GM21825 (cell line): ENCODE data around the gene GPRIN2.
"Not testable (repeated sequence)": the region's sequence is repeated elsewhere in the genome, so short reads cannot be mapped to it uniquely, and the experiment has no call there.

ENCODE experiments used
- ATAC-seq: cut with Tn5 transposase; IDR thresholded peaks from one replicate; pipeline ENCODE4 v1.9.1; 2021; ENCODE audit warnings: mild to moderate bottlenecking, moderate library complexity; ENCODE audit not compliant: unreplicated experiment

The GPRIN2 gene

GRCh38 chr10:46570655-46571054 is 14.2 kb upstream of the GPRIN2 start:
- ATAC-seq, result not testable (repeated sequence)

GRCh38 chr10:46567151-46567550 is 10.7 kb upstream of the GPRIN2 start:
- not testable (repeated sequence) for ATAC-seq

GRCh38 chr10:46565591-46566332 is 9.3 kb upstream of the GPRIN2 start:
- peak; percentile 75 for ATAC-seq

DNA sequence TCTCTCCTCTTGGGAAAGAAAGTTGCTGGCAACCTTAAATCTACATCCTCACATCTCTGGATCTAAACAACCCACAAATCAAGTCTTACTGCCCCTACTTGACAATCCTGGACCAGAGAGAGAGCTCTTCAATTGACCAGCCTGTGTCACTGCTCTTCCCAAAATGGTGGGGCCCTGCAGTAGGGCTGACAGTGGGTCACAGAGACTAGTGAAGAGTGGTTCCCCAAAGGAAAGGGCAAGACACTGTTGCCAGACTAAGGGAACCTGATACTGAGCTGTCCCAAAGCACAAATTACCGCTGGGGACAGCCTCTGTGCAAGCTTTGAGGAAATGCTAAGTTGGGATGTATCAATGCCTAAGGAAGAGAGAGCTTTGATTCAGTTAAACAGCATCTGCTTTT is 4.5 kb upstream of the GPRIN2 start:
- ATAC-seq, result no peak

GRCh38 chr10:46560381-46560780 is 3.9 kb upstream of the GPRIN2 start:
- ATAC-seq, result no peak

- ATAC-seq, result no peak
Observed at GRCh38 chr10:46559231-46559671, 2.8 kb upstream of the GPRIN2 start.

DNA sequence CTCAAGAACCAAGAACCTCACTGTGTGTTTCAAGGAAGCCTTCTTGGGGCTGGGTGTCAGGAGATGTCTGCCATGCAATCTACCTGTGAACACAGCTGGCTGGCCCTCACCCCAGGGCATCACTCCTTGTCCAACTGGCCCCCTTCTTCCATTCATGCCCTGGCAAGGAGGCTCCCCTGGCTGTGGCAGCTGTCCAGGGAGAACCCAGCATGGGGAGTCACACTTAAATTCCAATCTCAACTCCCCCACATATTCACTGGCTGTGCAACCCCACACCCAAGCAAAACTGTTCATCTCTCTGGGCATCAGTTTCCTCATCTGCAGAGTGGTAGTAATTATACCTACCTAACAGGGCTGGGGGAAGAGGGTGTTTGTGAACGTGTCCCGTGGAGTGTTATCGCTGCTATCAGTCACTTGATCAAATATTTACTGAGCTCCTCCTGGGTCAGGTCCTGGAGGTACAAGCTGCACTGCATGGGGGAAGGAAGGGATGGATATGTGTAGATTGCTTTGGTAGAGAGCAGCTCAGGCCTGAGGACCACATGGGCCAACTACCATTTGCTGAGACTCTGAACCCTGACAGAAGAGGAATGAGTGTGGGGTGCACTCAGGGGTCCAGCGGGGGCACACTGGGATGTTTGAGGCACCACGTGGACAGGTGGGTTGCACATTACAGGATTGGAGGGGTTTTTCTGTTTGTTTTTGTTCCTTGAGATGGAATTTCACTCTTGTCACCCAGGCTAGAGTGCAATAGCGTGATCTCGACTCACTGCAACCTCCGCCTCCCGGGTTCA is 2.1 kb upstream of the GPRIN2 start:
- ATAC-seq, result no peak

DNA sequence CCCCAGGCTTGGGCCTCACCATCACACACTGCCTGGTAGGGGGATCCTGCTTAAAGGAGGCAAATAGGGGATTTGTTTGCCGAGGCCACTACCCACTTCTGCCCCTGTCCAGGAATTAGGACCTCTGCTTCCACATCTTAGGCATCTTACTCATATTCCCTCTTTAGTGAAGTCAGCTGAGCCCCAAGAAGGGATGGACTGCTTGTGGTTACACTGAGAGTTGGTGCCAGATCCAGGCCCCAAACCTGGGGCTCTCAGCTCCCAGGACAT is 1.6 kb upstream of the GPRIN2 start:
- ATAC-seq, result no peak

GRCh38 chr10:46557319-46558121 is 1.1 kb upstream of the GPRIN2 start:
- ATAC-seq, result no peak

DNA sequence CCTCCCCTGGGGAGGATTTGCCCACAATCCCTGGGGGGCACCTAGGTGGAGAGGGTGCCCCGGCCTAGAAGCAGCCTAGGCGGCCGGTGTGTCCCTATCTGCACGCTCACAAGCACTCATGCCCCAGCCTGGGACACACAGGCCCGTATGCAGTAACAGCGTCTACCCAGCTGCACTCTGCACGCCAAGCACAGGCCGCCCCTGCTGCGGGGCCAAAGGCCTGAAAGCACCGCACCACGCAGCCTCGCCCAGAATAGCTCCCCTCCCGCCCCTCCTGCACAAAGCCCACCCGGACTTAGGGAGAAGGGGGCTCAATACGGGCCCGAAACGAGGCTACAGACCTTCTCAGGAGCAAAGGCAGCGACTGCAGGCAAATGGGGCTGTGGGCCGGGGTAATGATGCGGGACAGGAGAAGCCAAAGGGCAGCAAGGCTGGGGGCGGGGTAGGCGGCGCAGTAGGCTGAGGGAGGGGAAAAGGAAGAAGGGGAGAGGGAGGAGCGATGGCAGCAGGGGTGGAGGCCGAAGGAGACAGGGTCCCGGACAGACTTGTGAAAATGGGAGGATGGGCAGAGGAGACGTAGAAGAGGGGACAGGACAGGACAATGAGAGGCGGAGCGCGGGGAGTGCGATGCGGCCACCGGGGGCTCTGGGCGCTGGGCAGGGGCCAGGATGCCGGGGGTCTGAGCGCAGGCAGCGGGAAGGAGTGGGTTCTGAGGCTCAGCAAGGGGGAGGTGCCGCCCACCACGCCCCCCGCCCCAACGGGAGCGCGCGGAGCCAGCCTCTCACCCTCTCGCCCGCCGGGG is 544 bp downstream of the GPRIN2 start:
- no peak for ATAC-seq

GRCh38 chr10:46555366-46555712 is 1.1 kb downstream of the GPRIN2 start:
- ATAC-seq, result no peak

GRCh38 chr10:46554166-46554781 is 2.2 kb downstream of the GPRIN2 start:
- ATAC-seq, result no peak

GRCh38 chr10:46553238-46554049 is 3.0 kb downstream of the GPRIN2 start:
- no peak for ATAC-seq

GRCh38 chr10:46552526-46553237 is 3.8 kb downstream of the GPRIN2 start:
- no peak for ATAC-seq

DNA sequence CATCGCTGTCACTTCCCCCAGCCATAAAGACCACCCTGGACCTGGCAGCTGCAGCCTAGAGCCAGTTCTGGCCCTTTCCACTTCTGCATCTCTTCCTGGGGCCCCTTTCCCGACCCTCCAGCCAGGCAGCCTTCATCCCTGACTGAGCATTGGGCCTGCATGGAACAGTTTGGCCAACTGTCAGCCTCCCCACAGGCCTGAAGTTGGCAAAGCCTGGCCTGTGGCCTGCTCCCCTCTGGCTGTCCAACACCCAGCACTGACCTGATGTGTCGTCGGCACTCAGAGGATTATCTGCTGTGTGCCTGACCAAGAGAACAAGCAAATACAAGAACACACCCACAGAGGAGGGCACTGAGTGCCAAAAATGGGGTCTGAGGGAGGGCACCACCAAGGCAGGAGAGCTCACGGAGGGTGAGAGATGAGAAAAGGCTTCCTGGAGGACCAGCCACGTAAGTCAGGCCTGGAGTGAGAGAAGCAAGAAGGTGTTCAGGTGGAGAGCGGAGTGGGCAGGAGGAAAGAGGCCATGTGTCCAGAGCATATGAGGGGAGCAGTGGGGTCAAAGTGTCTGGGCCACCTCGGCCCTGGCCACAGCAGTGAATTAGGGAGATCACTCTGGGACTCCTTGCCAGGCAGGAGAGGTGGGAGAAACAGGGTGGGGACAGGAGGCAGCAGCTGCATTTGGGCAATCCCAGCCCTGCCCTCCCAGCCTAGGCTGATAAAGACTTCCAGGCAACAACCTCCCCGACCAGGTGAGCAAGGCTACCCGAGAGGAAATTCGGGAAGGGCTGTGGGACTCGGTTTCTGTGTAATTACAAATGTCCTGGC is 4.5 kb downstream of the GPRIN2 start:
- ATAC-seq, result no peak

- no peak for ATAC-seq
Observed at GRCh38 chr10:46550795-46551700, 5.4 kb downstream of the GPRIN2 start.
